Stimulated activated naive CD8-positive, alpha-beta T cell treated with anti-CD3 and anti-CD28 coated beads, Interleukin-15, amount 100 ng/mL, for 72 hours (primary cell): ENCODE data around the gene TMEM52.

Experiments used
- ATAC-seq: fragments of 150-1000 bp; cut with Tn5 transposase; 2 replicates; pipeline ENCODE4 v1.10.0; 2021; ENCODE audit warnings: mild to moderate bottlenecking, moderate library complexity
- DNase-seq, 2 donors: peaks; one replicate each; pipeline ENCODE4 v3.0.0; 2021 to 2022
- H3K27ac Mint-ChIP-seq, 2 donors: one replicate each; pipeline ENCODE4 v1.8.0; 2022; ENCODE audit warnings: mild to moderate bottlenecking in 2 of 2, mixed read lengths in 2 of 2, moderate library complexity in 2 of 2
- H3K27me3 Mint-ChIP-seq: one replicate; pipeline ENCODE4 v1.8.0; 2022; ENCODE audit warnings: mixed read lengths
- H3K4me1 Mint-ChIP-seq: one replicate; pipeline ENCODE4 v1.8.0; 2022; ENCODE audit warnings: mild to moderate bottlenecking, mixed read lengths
- H3K4me3 Mint-ChIP-seq, 2 donors: one replicate each; pipeline ENCODE4 v1.8.0; 2022; ENCODE audit warnings: mild to moderate bottlenecking in 2 of 2, mixed read lengths in 2 of 2, moderate library complexity in 1 of 2
- H3K9me3 Mint-ChIP-seq, 2 donors: one replicate each; pipeline ENCODE4 v1.8.0; 2022; ENCODE audit warnings: mixed read lengths in 2 of 2

Gene TMEM52

GRCh38 chr1:1918901-1919303 is at the start of gene TMEM52:
Gene TMEM52 (minus strand): TSS chr1:1919279. CDS start chr1:1919265, 14 bp downstream.
- peaks cover 18% of the 10 kb centered on the region for H3K4me1 Mint-ChIP-seq
- H3K9me3 Mint-ChIP-seq, result no peaks in the 10 kb centered on the region

GRCh38 chr1:1967879-1968278 is 48.8 kb upstream of the TMEM52 start:
- Mint-ChIP-seq H3K27me3 (peaks cover 9% of the 10 kb centered on the region), H3K4me1 (no peaks in the 10 kb centered on the region), H3K9me3 (no peaks in the 10 kb centered on the region), H3K4me3 (no peak overlapping the region), H3K27ac (no peak overlapping the region)
- DNase-seq (no peak), ATAC-seq (no peak)

More at GRCh38 chr1:1918901-1919303, at the start of gene TMEM52:
- Mint-ChIP-seq H3K27ac (peak within 1 kb of the TSS in 1 of 2 donors; percentile 69), H3K4me3 (peak within 1 kb of the TSS; percentile 66), H3K27me3 (no peaks in the 10 kb centered on the region)
- peak; percentile 6 for ATAC-seq
- DNase-seq, result no peak

- no peaks in the 10 kb centered on the region for H3K4me1 Mint-ChIP-seq
- H3K27ac Mint-ChIP-seq, result peak overlapping the region in 1 of 2 donors; percentile 69
- no peak for ATAC-seq
- no peak overlapping the region for H3K4me3 Mint-ChIP-seq
- no peak for DNase-seq
- H3K27me3 Mint-ChIP-seq, result peaks cover 7% of the 10 kb centered on the region
- no peaks in the 10 kb centered on the region for H3K9me3 Mint-ChIP-seq
These were observed 48.1 kb upstream of the TMEM52 start for GRCh38 chr1:1967151-1967550.

GRCh38 chr1:1966071-1966740 is 47.1 kb upstream of the TMEM52 start:
- no peak overlapping the region for H3K4me3 Mint-ChIP-seq
- peaks cover 7% of the 10 kb centered on the region for H3K4me1 Mint-ChIP-seq
- DNase-seq (no peak), ATAC-seq (no peak)
- H3K9me3 Mint-ChIP-seq, result no peaks in the 10 kb centered on the region
- peaks cover 16% of the 10 kb centered on the region for H3K27me3 Mint-ChIP-seq
- H3K27ac Mint-ChIP-seq, result no peak overlapping the region

GRCh38 chr1:1965546-1965945 is 46.5 kb upstream of the TMEM52 start:
- Mint-ChIP-seq H3K4me1 (peaks cover 12% of the 10 kb centered on the region), H3K9me3 (no peaks in the 10 kb centered on the region), H3K4me3 (no peak overlapping the region), H3K27ac (no peak overlapping the region), H3K27me3 (peaks cover 23% of the 10 kb centered on the region)
- ATAC-seq, result no peak
- no peak for DNase-seq

- H3K9me3 Mint-ChIP-seq, result no peaks in the 10 kb centered on the region
These were observed 45.7 kb upstream of the TMEM52 start for GRCh38 chr1:1964811-1965210.

GRCh38 chr1:1963570-1963969 is 44.5 kb upstream of the TMEM52 start:
- peaks cover 25% of the 10 kb centered on the region for H3K4me1 Mint-ChIP-seq
- ATAC-seq (no peak), DNase-seq (no peak)
- H3K27ac Mint-ChIP-seq, result no peak overlapping the region
- H3K4me3 Mint-ChIP-seq, result no peak overlapping the region
- peaks cover 43% of the 10 kb centered on the region for H3K27me3 Mint-ChIP-seq
- no peaks in the 10 kb centered on the region for H3K9me3 Mint-ChIP-seq

More at GRCh38 chr1:1964811-1965210, 45.7 kb upstream of the TMEM52 start:
- H3K27me3 Mint-ChIP-seq, result peaks cover 30% of the 10 kb centered on the region
- no peak overlapping the region for H3K4me3 Mint-ChIP-seq
- ATAC-seq (no peak), DNase-seq (no peak)
- H3K27ac Mint-ChIP-seq, result no peak overlapping the region
- H3K4me1 Mint-ChIP-seq, result peaks cover 19% of the 10 kb centered on the region

- ATAC-seq (no peak), DNase-seq (no peak)
- Mint-ChIP-seq H3K27me3 (peaks cover 49% of the 10 kb centered on the region), H3K4me3 (no peak overlapping the region), H3K4me1 (peaks cover 25% of the 10 kb centered on the region), H3K9me3 (no peaks in the 10 kb centered on the region), H3K27ac (no peak overlapping the region)
These were observed 43.7 kb upstream of the TMEM52 start for GRCh38 chr1:1962752-1963151.

GRCh38 chr1:1960480-1961196 is 41.6 kb upstream of the TMEM52 start:
- no peaks in the 10 kb centered on the region for H3K9me3 Mint-ChIP-seq
- no peak overlapping the region for H3K27ac Mint-ChIP-seq
- H3K4me3 Mint-ChIP-seq, result peak overlapping the region in 1 of 2 donors; percentile 67
- ATAC-seq (no peak), DNase-seq (no peak)
- peaks cover 25% of the 10 kb centered on the region for H3K4me1 Mint-ChIP-seq
- H3K27me3 Mint-ChIP-seq, result peaks cover 49% of the 10 kb centered on the region

GRCh38 chr1:1959840-1960479 is 40.9 kb upstream of the TMEM52 start:
- Mint-ChIP-seq H3K9me3 (peaks cover 0 to 3% of the 10 kb centered on the region in 2 donors), H3K4me3 (peak overlapping the region; percentile 21 to 67), H3K4me1 (peaks cover 28% of the 10 kb centered on the region), H3K27ac (no peak overlapping the region), H3K27me3 (peaks cover 48% of the 10 kb centered on the region)
- ATAC-seq (peak; percentile 89), DNase-seq (peak; percentile 82 to 83)

GRCh38 chr1:1959459-1959839 is 40.4 kb upstream of the TMEM52 start:
- DNase-seq (no peak), ATAC-seq (no peak)
- Mint-ChIP-seq H3K9me3 (peaks cover 0 to 7% of the 10 kb centered on the region in 2 donors), H3K4me3 (peak overlapping the region; percentile 21 to 67), H3K4me1 (peaks cover 31% of the 10 kb centered on the region), H3K27ac (no peak overlapping the region), H3K27me3 (peaks cover 43% of the 10 kb centered on the region)

- Mint-ChIP-seq H3K27me3 (peaks cover 42% of the 10 kb centered on the region), H3K4me1 (peaks cover 31% of the 10 kb centered on the region), H3K4me3 (no peak overlapping the region), H3K27ac (no peak overlapping the region), H3K9me3 (peaks cover 0 to 7% of the 10 kb centered on the region in 2 donors)
- ATAC-seq, result no peak
- no peak for DNase-seq
These were observed 39.0 kb upstream of the TMEM52 start for GRCh38 chr1:1958071-1958541.

- no peak for ATAC-seq
- H3K4me1 Mint-ChIP-seq, result peaks cover 31% of the 10 kb centered on the region
- no peak for DNase-seq
- H3K27me3 Mint-ChIP-seq, result peaks cover 42% of the 10 kb centered on the region
- H3K27ac Mint-ChIP-seq, result no peak overlapping the region
- H3K4me3 Mint-ChIP-seq, result no peak overlapping the region
- peaks cover 0 to 7% of the 10 kb centered on the region in 2 donors for H3K9me3 Mint-ChIP-seq
These were observed 38.5 kb upstream of the TMEM52 start for GRCh38 chr1:1957533-1957961.

GRCh38 chr1:1956586-1957532 is 37.8 kb upstream of the TMEM52 start:
- Mint-ChIP-seq H3K9me3 (peaks cover 0 to 7% of the 10 kb centered on the region in 2 donors), H3K4me3 (no peak overlapping the region), H3K27me3 (peaks cover 39% of the 10 kb centered on the region), H3K4me1 (peaks cover 31% of the 10 kb centered on the region), H3K27ac (no peak overlapping the region)
- no peak for DNase-seq
- ATAC-seq, result no peak

- Mint-ChIP-seq H3K9me3 (peaks cover 0 to 7% of the 10 kb centered on the region in 2 donors), H3K4me3 (no peak overlapping the region), H3K4me1 (peaks cover 23% of the 10 kb centered on the region), H3K27ac (peak overlapping the region in 1 of 2 donors; percentile 27), H3K27me3 (peaks cover 32% of the 10 kb centered on the region)
- no peak for DNase-seq
- ATAC-seq, result no peak
These were observed 37.0 kb upstream of the TMEM52 start for GRCh38 chr1:1956101-1956500.
